Mesenchymal stem cell (in vitro differentiated cells and primary cell): ENCODE results near the gene JUND.

Experiments used
- DNase-seq: peaks from one replicate; pipeline ENCODE4 v3.0.0-alpha.2; 2013
- H2AFZ ChIP-seq: one replicate; pipeline ENCODE4 v1.6.1; 2013; ENCODE audit warnings: low read depth, mild to moderate bottlenecking, control low read depth, inconsistent platforms, low read length, moderate library complexity
- H2AK5ac ChIP-seq: 2 replicates; pipeline ENCODE4 v1.6.1; 2013; ENCODE audit warnings: low read length, moderate library complexity, mild to moderate bottlenecking, inconsistent platforms; ENCODE audit not compliant: severe bottlenecking
- H2BK120ac ChIP-seq: one replicate; pipeline ENCODE4 v1.6.1; 2013; ENCODE audit warnings: low read depth, mild to moderate bottlenecking, inconsistent platforms, low read length, moderate library complexity
- H2BK12ac ChIP-seq, 2 experiments: one replicate each; pipeline ENCODE4 v1.6.1; 2013; ENCODE audit warnings: inconsistent platforms in 2 of 2, low read length in 2 of 2, mild to moderate bottlenecking in 2 of 2, moderate library complexity in 2 of 2, control low read depth in 1 of 2
- H2BK15ac ChIP-seq: one replicate; pipeline ENCODE4 v1.6.1; 2013; ENCODE audit warnings: mild to moderate bottlenecking, low read depth, inconsistent platforms; ENCODE audit not compliant: poor library complexity, severe bottlenecking
- H2BK5ac ChIP-seq: 2 replicates; pipeline ENCODE4 v1.6.1; 2013; ENCODE audit warnings: low read depth, mild to moderate bottlenecking, low read length, control low read depth, inconsistent platforms; ENCODE audit not compliant: poor library complexity, severe bottlenecking
- H3K14ac ChIP-seq, 2 experiments: one replicate each; pipeline ENCODE4 v1.6.1; 2013; ENCODE audit warnings: inconsistent platforms in 2 of 2, low read length in 2 of 2, control low read depth in 1 of 2, mild to moderate bottlenecking in 1 of 2, moderate library complexity in 1 of 2
- H3K18ac ChIP-seq, 2 experiments: one replicate each; pipeline ENCODE4 v1.6.1; 2013; ENCODE audit warnings: inconsistent platforms in 2 of 2, low read length in 2 of 2, control low read depth in 1 of 2, low read depth in 1 of 2, mild to moderate bottlenecking in 1 of 2
- H3K23ac ChIP-seq, 2 experiments: one replicate each; pipeline ENCODE4 v1.6.1; 2013; ENCODE audit warnings: inconsistent platforms in 2 of 2, low read length in 2 of 2, mild to moderate bottlenecking in 2 of 2, moderate library complexity in 2 of 2, control low read depth in 1 of 2
- H3K27ac ChIP-seq: 2 replicates; pipeline ENCODE4 v1.5.1; 2013; ENCODE audit warnings: mild to moderate bottlenecking, moderate library complexity, low read length, control low read depth, inconsistent platforms; ENCODE audit not compliant: poor library complexity, severe bottlenecking
- H3K27me3 ChIP-seq, 2 experiments: 2 replicates each; pipeline versions ENCODE4 v1.6.1 to v1.7.0; 2013; ENCODE audit warnings: low read length in 2 of 2, mild to moderate bottlenecking in 2 of 2, moderate library complexity in 2 of 2, control low read depth in 1 of 2, inconsistent platforms in 1 of 2; ENCODE audit not compliant: control insufficient read depth in 1 of 2, insufficient read depth in 1 of 2
- H3K36me3 ChIP-seq, 2 experiments: 2 replicates each; pipeline versions ENCODE4 v1.6.1 to v1.7.0; 2013; ENCODE audit warnings: low read length in 2 of 2, control low read depth in 1 of 2, inconsistent platforms in 1 of 2, low read depth in 1 of 2, mild to moderate bottlenecking in 1 of 2; ENCODE audit not compliant: insufficient read depth in 2 of 2, control insufficient read depth in 1 of 2
- H3K4ac ChIP-seq, 2 experiments: one replicate each; pipeline ENCODE4 v1.6.1; 2013; ENCODE audit warnings: inconsistent platforms in 2 of 2, low read length in 2 of 2, mild to moderate bottlenecking in 2 of 2, moderate library complexity in 2 of 2, control low read depth in 1 of 2, low read depth in 1 of 2
- H3K4me1 ChIP-seq: 2 replicates; pipeline ENCODE4 v1.6.1; 2013; ENCODE audit warnings: low read depth, low read length, control low read depth; ENCODE audit not compliant: control insufficient read depth, insufficient read depth
- H3K4me2 ChIP-seq: 2 replicates; pipeline ENCODE4 v1.6.1; 2013; ENCODE audit warnings: low read length, mild to moderate bottlenecking, inconsistent platforms; ENCODE audit not compliant: poor library complexity, severe bottlenecking
- H3K4me3 ChIP-seq, 2 experiments: 2 replicates each; pipeline versions ENCODE4 v1.5.1 to v1.7.0; 2013; ENCODE audit warnings: low read length in 2 of 2, mild to moderate bottlenecking in 2 of 2, control low read depth in 1 of 2, low read depth in 1 of 2; ENCODE audit not compliant: insufficient read depth in 1 of 2
- H3K79me1 ChIP-seq: replicated peaks from 2 replicates; pipeline ENCODE4 v1.6.1; 2013; ENCODE audit warnings: mild to moderate bottlenecking, control low read depth, low read length, inconsistent platforms; ENCODE audit not compliant: poor library complexity, severe bottlenecking
- H3K9ac ChIP-seq: 2 replicates; pipeline ENCODE4 v1.7.0; 2013; ENCODE audit warnings: mild to moderate bottlenecking, low read length, moderate library complexity
- H3K9me3 ChIP-seq: 2 replicates; pipeline ENCODE4 v1.7.0; 2013; ENCODE audit warnings: mild to moderate bottlenecking, low read length; ENCODE audit not compliant: control insufficient read depth
- H4K8ac ChIP-seq: one replicate; pipeline ENCODE4 v1.6.1; 2013; ENCODE audit warnings: inconsistent platforms, mild to moderate bottlenecking, low read length, moderate library complexity
- H4K91ac ChIP-seq: one replicate; pipeline ENCODE4 v1.6.1; 2013; ENCODE audit warnings: mild to moderate bottlenecking, low read length, inconsistent platforms
- WGBS: methylation state at CpG from one replicate; pipeline ENCODE4 v1.1.7; 2013; ENCODE audit warnings: mixed read lengths; 5-methylcytosine and 5-hydroxymethylcytosine counted together

Gene JUND

DNA sequence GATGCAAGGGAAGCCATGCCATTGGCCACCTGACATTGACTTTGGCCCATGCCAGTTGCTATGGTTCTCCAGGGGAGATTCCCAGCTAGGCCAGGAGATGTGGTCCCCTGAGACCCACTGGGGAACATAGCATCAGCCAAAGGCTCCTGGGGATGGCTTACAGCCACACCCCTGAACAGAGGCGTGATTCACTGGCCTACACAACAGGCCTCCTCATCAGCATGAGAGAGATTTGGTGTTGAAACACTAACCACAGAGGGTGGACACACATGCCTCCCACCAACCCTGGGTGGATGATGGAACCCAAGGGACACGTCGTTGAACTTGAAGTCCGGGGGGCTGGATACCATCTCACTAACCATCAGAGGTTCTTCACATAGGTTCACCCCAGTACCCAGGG lies 21.5 kb downstream of the JUND start:
- Histone ChIP-seq H3K4me3 (no peak overlapping the region), H3K23ac (no peak overlapping the region), H3K9ac (no peak overlapping the region), H2BK120ac (no peak overlapping the region), H2AFZ (no peak overlapping the region), H2BK12ac (no peak overlapping the region), H3K4me2 (no peak overlapping the region), H2AK5ac (no peak overlapping the region), H3K9me3 (no peaks in the 10 kb centered on the region), H3K14ac (no peak overlapping the region), H3K27ac (no peak overlapping the region), H4K91ac (no peak overlapping the region), H4K8ac (no peak overlapping the region), H3K18ac (no peak overlapping the region), H3K4ac (no peak overlapping the region), H3K4me1 (peaks cover 1% of the 10 kb centered on the region), H3K27me3 (peaks cover 7% of the 10 kb centered on the region in 2 experiments), H3K79me1 (no peaks in the 10 kb centered on the region), H2BK15ac (no peak overlapping the region), H3K36me3 (peaks cover 27 to 36% of the 10 kb centered on the region in 2 experiments), H2BK5ac (no peak overlapping the region)
- WGBS: 88% methylated on average over 4 of the region's 4 CpGs
- DNase-seq: peak; percentile 54

DNA sequence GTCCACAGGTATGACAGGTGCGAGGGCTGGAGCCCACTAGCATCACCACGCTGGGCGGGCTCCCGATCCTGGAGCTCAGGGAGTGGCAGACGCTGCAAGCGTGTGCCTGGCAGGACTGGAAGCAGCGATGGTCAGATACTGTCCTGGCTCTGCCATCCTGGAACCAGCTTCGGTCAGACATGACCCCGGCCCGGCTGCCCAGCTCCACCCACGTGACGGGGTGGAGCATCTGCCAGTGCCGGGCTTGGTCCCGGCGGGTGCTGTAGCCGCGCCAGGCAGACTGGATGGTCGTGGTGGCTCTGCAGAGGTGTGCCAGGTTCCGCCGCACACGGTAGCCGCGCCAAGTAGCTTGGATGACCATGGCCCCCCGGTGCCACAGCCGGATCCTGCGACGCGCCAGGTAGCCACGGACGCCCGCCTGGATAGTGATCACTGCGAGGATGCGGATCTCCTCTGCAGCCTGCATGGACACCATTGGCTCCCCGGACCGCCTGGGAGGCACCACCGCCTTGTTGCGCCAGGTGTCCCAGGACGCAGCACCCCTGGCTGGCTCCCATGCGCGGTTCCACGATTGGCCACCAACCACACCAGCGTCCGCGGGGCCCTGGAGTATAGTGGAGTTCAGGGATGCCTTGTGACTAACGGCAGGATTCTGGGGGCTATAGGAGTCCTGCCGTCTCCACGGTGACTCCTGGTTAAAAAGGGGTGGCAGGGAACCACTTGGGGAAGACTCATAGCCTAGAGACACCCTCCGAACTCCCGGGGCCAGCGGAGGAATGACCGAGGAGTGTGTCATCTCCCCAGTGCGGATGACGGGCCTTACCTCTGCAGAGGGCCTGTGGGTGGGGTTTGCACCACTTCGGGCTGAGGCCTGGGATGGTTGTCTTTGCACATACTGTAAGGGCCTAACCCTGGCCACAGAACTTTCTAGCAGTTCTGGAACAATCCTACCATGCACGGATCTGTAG lies 23.6 kb downstream of the JUND start:
- DNase-seq: peak; percentile 31
- H2BK5ac ChIP-seq: no peak overlapping the region
- no peak overlapping the region for H3K23ac ChIP-seq
- no peak overlapping the region for H2BK12ac ChIP-seq
- no peak overlapping the region for H3K14ac ChIP-seq
- H3K4me1 ChIP-seq: no peaks in the 10 kb centered on the region
- H2AFZ ChIP-seq: no peak overlapping the region
- H2BK120ac ChIP-seq: no peak overlapping the region
- H3K36me3 ChIP-seq: peaks cover 9 to 17% of the 10 kb centered on the region in 2 experiments
- 90% methylated on average over 55 of the region's 55 CpGs for WGBS
- H3K4ac ChIP-seq: no peak overlapping the region
- H3K4me2 ChIP-seq: no peak overlapping the region
- H4K91ac ChIP-seq: no peak overlapping the region
- no peak overlapping the region for H3K27ac ChIP-seq
- no peak overlapping the region for H3K9ac ChIP-seq
- no peak overlapping the region for H3K4me3 ChIP-seq
- no peak overlapping the region for H4K8ac ChIP-seq
- no peak overlapping the region for H3K18ac ChIP-seq
- no peaks in the 10 kb centered on the region for H3K9me3 ChIP-seq
- H3K79me1 ChIP-seq: no peaks in the 10 kb centered on the region
- peaks cover 9 to 22% of the 10 kb centered on the region in 2 experiments for H3K27me3 ChIP-seq
- no peak overlapping the region for H2BK15ac ChIP-seq
- no peak overlapping the region for H2AK5ac ChIP-seq

DNA sequence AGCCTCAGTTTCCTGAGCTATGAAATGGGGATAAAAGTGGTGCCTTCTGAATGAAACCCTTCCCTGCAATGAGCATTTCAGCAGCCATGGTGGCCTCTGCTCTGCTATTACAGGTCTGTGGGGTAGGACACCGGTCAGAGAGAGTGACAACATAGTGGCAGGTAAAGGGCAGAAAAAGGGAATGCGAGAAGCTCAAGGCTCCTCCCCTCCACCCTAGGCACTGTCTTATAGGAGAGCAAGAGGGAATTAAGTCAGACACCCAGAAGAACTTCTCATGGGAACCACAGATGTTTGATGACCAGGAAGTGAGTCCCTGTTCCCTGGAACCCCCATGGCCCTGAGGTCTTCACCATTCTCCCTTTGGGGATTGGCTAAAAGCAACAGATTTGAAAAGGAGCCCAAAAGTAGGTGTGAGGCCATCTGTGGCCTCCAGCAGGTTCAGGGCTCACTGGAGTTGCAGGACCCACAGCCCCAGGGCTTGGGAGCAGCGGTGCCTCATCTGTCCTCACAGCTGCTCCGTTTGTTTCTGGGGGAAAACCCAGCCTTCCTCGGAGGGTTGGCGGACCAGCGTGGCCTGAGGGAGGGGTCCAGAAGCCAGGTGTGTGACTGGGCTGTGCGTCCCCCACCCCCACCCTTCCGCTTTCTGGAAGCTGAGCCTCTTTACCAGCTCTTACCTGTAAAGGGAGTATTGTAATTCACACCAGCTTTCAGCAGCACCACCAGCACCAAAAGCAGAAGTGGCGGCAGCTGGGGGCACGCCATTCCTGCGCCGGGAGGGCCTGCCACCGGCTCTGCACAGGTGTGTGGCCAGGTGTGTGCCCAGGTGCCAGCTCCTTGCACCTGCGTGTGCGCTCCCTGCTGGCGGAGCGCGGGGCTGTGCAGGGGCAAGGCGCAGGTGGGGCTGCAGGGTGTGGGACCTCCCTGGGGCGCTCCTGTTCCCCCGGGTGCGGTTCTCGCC lies 26.6 kb downstream of the JUND start:
- H3K79me1 ChIP-seq: no peaks in the 10 kb centered on the region
- no peak overlapping the region for H4K91ac ChIP-seq
- H3K9me3 ChIP-seq: no peaks in the 10 kb centered on the region
- H3K36me3 ChIP-seq: peaks cover 0 to 10% of the 10 kb centered on the region in 2 experiments
- peaks cover 13 to 22% of the 10 kb centered on the region in 2 experiments for H3K27me3 ChIP-seq
- no peaks in the 10 kb centered on the region for H3K4me1 ChIP-seq
- H2BK12ac ChIP-seq: no peak overlapping the region
- no peak overlapping the region for H3K27ac ChIP-seq
- 21% methylated on average over 19 of the region's 24 CpGs for WGBS
- no peak overlapping the region for H3K14ac ChIP-seq
- H2AFZ ChIP-seq: no peak overlapping the region
- H3K4me3 ChIP-seq: no peak overlapping the region
- no peak overlapping the region for H3K4ac ChIP-seq
- no peak overlapping the region for H3K4me2 ChIP-seq
- no peak overlapping the region for H4K8ac ChIP-seq
- H2BK5ac ChIP-seq: no peak overlapping the region
- no peak overlapping the region for H2AK5ac ChIP-seq
- H3K23ac ChIP-seq: no peak overlapping the region
- no peak for DNase-seq
- no peak overlapping the region for H2BK120ac ChIP-seq
- H3K9ac ChIP-seq: no peak overlapping the region
- no peak overlapping the region for H2BK15ac ChIP-seq
- no peak overlapping the region for H3K18ac ChIP-seq

DNA sequence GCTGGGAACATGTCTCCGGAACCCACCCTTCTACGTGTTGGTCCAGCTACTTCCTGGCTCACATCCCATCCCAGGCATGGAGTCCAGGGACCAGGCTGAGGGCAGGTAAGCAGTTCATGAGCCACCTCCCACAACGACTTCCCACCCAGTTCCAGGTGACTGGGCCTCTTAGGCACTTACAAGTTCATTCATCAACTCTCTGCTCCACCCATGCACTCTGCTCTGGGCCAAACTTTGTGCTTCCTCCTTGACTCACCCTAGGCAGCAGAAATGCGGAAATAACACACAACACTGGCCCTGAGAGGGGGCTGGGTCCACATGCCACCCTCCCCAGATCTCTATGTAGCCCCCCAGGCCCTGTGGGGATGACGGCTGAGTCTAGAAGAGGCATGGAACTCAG lies 27.7 kb downstream of the JUND start:
- H3K9ac ChIP-seq: peak overlapping the region; percentile 17
- H3K4me2 ChIP-seq: no peak overlapping the region

More for the DNA sequence above, 27.7 kb downstream of the JUND start:
- Histone ChIP-seq H3K18ac (no peak overlapping the region), H2AFZ (no peak overlapping the region), H3K79me1 (no peaks in the 10 kb centered on the region), H2BK5ac (no peak overlapping the region), H2BK12ac (no peak overlapping the region), H3K27ac (no peak overlapping the region), H3K23ac (no peak overlapping the region), H2AK5ac (no peak overlapping the region), H3K4me1 (no peaks in the 10 kb centered on the region), H2BK120ac (no peak overlapping the region), H3K4ac (no peak overlapping the region), H2BK15ac (no peak overlapping the region), H3K4me3 (no peak overlapping the region), H3K36me3 (peaks cover 0 to 10% of the 10 kb centered on the region in 2 experiments), H3K9me3 (no peaks in the 10 kb centered on the region), H3K14ac (no peak overlapping the region), H4K8ac (no peak overlapping the region), H3K27me3 (peaks cover 16 to 22% of the 10 kb centered on the region in 2 experiments), H4K91ac (no peak overlapping the region)
- DNase-seq: no peak
- 58% methylated on average over 5 of the region's 5 CpGs for WGBS
